Ureter (tissue), 1 donor: ENCODE results near the gene NCAPH2. TPM values are rescaled to one million over a fixed set of nuclear protein-coding genes. Genes with fewer than 3 reads are reported as not detected.

Source experiments
- DNase-seq: peaks from one replicate; pipeline ENCODE4 v3.0.0-alpha.2; 2020; ENCODE audit warnings: low spot score
- total RNA-seq: library from RNA; stranded (reverse); gene quantifications from one replicate; pipeline ENCODE4 v1.2.4, GENCODE V29; 2023
- donor health status: DM: yes; HTN: yes; CAD: no.

NCAPH2 gene
- total RNA-seq, 1 donor from 2014 or later = 37.7 TPM

DNA sequence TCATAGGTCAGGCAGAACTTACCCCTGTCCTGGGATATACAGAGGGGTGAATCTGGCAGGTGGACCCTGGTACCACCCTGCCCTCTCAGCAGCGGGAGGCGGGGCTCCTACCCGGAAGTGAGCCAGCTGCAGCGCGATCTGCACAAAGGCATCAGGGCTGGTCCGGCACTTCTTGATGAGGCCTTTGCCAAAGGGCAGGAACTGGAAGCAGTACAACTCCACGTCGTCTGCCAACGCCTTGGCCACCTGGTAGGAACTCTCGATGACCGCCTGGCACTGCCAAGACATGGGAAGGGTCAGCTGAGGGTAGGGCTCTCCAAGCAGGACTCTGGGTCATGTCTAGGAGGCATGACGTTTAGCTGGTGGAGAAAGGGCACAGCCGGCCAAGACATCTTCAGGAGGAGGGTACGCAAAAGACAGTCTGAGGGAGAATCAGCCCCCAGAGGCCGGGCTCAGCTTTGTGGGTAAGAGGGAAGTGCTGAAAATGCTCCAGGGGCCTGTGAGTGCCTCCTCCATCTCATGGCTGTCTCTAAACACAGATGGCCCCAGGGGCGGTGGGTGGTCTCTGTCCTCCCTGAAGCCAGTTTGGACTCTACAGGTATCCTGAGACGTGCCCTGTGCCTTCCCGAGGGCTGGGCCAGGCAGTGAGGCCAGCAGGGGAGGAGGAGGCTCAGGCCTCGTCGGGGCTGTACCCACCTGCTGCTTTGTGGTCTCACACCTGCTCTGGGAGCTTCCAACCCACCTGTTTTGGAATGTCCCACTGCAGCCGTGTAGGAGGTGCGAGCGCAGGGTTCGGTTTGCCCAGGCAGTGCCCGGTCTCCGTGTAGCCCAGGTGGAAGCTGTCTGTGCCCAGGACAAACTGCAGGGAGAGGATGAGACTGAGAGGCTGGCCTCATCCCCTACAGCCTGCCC, 63.5 kb downstream of the NCAPH2 start:
- DNase-seq = no peak

DNA sequence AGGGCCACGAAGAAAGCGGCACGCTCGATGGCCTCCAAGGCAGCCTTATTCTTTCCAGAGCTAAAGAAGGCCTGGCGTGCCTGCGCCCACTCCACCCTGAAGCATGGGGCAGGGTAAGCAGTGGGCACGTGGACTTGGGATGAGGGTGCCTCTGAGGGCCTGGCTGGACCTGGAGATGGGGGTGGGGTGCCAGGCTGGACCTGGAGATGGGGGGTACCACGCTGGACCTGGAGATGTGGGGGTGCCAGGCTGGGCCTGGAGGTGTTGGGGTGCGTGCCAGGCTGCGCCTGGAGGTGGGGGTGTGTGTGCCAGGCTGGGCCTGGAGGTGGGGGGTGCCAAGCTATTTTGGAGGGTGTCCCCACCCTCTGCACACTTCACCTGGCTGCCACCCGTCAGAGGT, 64.9 kb downstream of the NCAPH2 start:
- no peak for DNase-seq

- DNase-seq = no peak
These were observed 65.7 kb downstream of the NCAPH2 start for GRCh38 chr22:50573491-50574382.

GRCh38 chr22:50574383-50574755, 66.3 kb downstream of the NCAPH2 start:
- DNase-seq = no peak

Other genes with a start within 250 kb of the NCAPH2 start
- gene MAPK12, start 246.5 kb upstream of the NCAPH2 start, total RNA-seq = 14.1 TPM
- gene MAPK11, start 237.8 kb upstream of the NCAPH2 start, total RNA-seq = 15.4 TPM
- gene PLXNB2, start 200.6 kb upstream of the NCAPH2 start, total RNA-seq = 443 TPM
- gene DENND6B, start 181.2 kb upstream of the NCAPH2 start, total RNA-seq = 21.4 TPM
- gene PPP6R2, start 164.9 kb upstream of the NCAPH2 start, total RNA-seq = 63.5 TPM
- gene SBF1, start 33.2 kb upstream of the NCAPH2 start, total RNA-seq = 79.2 TPM
- 4.6 TPM for gene ADM2, start 26.7 kb upstream of the NCAPH2 start, total RNA-seq
- not detected for gene MIOX, start 21.4 kb upstream of the NCAPH2 start, total RNA-seq
- gene LMF2, start 522 bp upstream of the NCAPH2 start, total RNA-seq = 63.6 TPM
- gene SCO2, start 17.4 kb downstream of the NCAPH2 start, total RNA-seq = not detected
- gene TYMP, start 21.8 kb downstream of the NCAPH2 start, total RNA-seq = 37.9 TPM
- 1.2 TPM for gene KLHDC7B, start 37.7 kb downstream of the NCAPH2 start, total RNA-seq
- not detected for gene SYCE3, start 54.7 kb downstream of the NCAPH2 start, total RNA-seq
- 62.3 TPM for gene CPT1B, start 70.2 kb downstream of the NCAPH2 start, total RNA-seq
- 98.0 TPM for gene CHKB, start 74.6 kb downstream of the NCAPH2 start, total RNA-seq
- 0.83 TPM for gene MAPK8IP2, start 92.6 kb downstream of the NCAPH2 start, total RNA-seq
- gene ARSA, start 119.9 kb downstream of the NCAPH2 start, total RNA-seq = 61.9 TPM
- 37.1 TPM for gene SHANK3, start 164.6 kb downstream of the NCAPH2 start, total RNA-seq
- gene ACR, start 230.0 kb downstream of the NCAPH2 start, total RNA-seq = 1.7 TPM